ENCODE measurements around the gene MANF. TPM values are rescaled to one million over a fixed set of nuclear protein-coding genes. Genes with fewer than 3 reads are reported as not detected.

MANF gene
- total RNA-seq, 2 donors from 2014 or later = 25.4 to 35.6 TPM

- Histone ChIP-seq H3K27me3 (no peaks in the 10 kb centered on the region), H3K36me3 (replicated peaks in 1 of 2; ENCODE audit: insufficient read depth in 1 of 2, low read depth in 2 of 2) (no peaks in the 10 kb centered on the region), H3K9me3 (no peaks in the 10 kb centered on the region), H3K27ac (no peak overlapping the region), H3K4me3 (no peak overlapping the region), H3K4me1 (no peaks in the 10 kb centered on the region)
- TF ChIP-seq POLR2A (IDR thresholded peaks at IDR 0.05) (no peak), CTCF (IDR thresholded peaks at IDR 0.05) (no peak)
- DNase-seq = no peak
- intact Hi-C loops (cut with DNase I) = no loop called here
- ATAC-seq = no peak
- WGBS, 2 donors = 80 to 93% methylated on average over 4 of the region's 4 CpGs
Measured at GRCh38 chr3:51353131-51353530, 32.0 kb upstream of the MANF start.

- Histone ChIP-seq H3K9me3 (no peaks in the 10 kb centered on the region), H3K27me3 (no peaks in the 10 kb centered on the region), H3K4me1 (no peaks in the 10 kb centered on the region), H3K36me3 (replicated peaks in 1 of 2; ENCODE audit: insufficient read depth in 1 of 2, low read depth in 2 of 2) (no peaks in the 10 kb centered on the region), H3K27ac (no peak overlapping the region), H3K4me3 (no peak overlapping the region)
- no peak for DNase-seq
- no peak for ATAC-seq
- intact Hi-C loops (cut with DNase I) = no loop called here
- no peak for TF ChIP-seq CTCF (IDR thresholded peaks at IDR 0.05)
- TF ChIP-seq POLR2A (IDR thresholded peaks at IDR 0.05) = no peak
- WGBS, 2 donors = 57 to 86% methylated on average over 1 of the region's 1 CpG
Measured at GRCh38 chr3:51353691-51354090, 31.4 kb upstream of the MANF start.

GRCh38 chr3:51354172-51354571, 30.9 kb upstream of the MANF start:
- no peaks in the 10 kb centered on the region for H3K36me3 ChIP-seq (replicated peaks in 1 of 2; ENCODE audit: insufficient read depth in 1 of 2, low read depth in 2 of 2)
- no peaks in the 10 kb centered on the region for H3K4me1 ChIP-seq
- no peak overlapping the region for H3K27ac ChIP-seq
- no peaks in the 10 kb centered on the region for H3K27me3 ChIP-seq
- DNase-seq (no peak), ATAC-seq (no peak)
- no peaks in the 10 kb centered on the region for H3K9me3 ChIP-seq
- 86 to 96% methylated on average over 2 of the region's 2 CpGs for WGBS, 2 donors
- intact Hi-C loops (cut with DNase I) = no loop called here
- no peak for TF ChIP-seq CTCF (IDR thresholded peaks at IDR 0.05)
- no peak for TF ChIP-seq POLR2A (IDR thresholded peaks at IDR 0.05)
- H3K4me3 ChIP-seq = no peak overlapping the region

- intact Hi-C loops (cut with DNase I) = no loop called here
- DNase-seq = no peak
- H3K36me3 ChIP-seq (replicated peaks in 1 of 2; ENCODE audit: insufficient read depth in 1 of 2, low read depth in 2 of 2) = no peaks in the 10 kb centered on the region
- TF ChIP-seq CTCF (IDR thresholded peaks at IDR 0.05) (no peak), POLR2A (IDR thresholded peaks at IDR 0.05) (no peak)
- no peak overlapping the region for H3K27ac ChIP-seq
- 87 to 93% methylated on average over 4 to 9 of the region's 9 CpGs for WGBS, 2 donors
- no peak overlapping the region for H3K4me3 ChIP-seq
- ATAC-seq = no peak
- H3K4me1 ChIP-seq = no peaks in the 10 kb centered on the region
- H3K9me3 ChIP-seq = no peaks in the 10 kb centered on the region
- no peaks in the 10 kb centered on the region for H3K27me3 ChIP-seq
Measured at GRCh38 chr3:51354731-51355615, 30.1 kb upstream of the MANF start.

Measured in body of pancreas (tissue), 4 donors.